SK-N-SH treated with all-trans-retinoic acid at 6 μM for 48 hours (cell line): ENCODE measurements around the gene DGKI.
"Not testable (repeated sequence)": the region's sequence is repeated elsewhere in the genome, so short reads cannot be mapped to it uniquely, and the experiment has no call there.

Experiments used
- ARNTL ChIP-seq: fragments of 450-650 bp; formaldehyde crosslinking; IDR thresholded peaks from 2 replicates; pipeline ENCODE4 v1.5.0; 2020; ENCODE audit warnings: low read depth, mild to moderate bottlenecking, moderate library complexity, borderline replicate concordance
- CREB5 ChIP-seq: fragments of 250-450 bp; sonication (Bioruptor Pico); IDR thresholded peaks from 2 replicates; pipeline ENCODE4 v1.5.1; 2020; ENCODE audit warnings: low read depth, mild to moderate bottlenecking, moderate library complexity
- CSRNP3 ChIP-seq: fragments of 250-450 bp; sonication (Bioruptor Pico); IDR thresholded peaks from 2 replicates; pipeline ENCODE4 v1.5.1; 2021; ENCODE audit warnings: mild to moderate bottlenecking, moderate library complexity
- PATZ1 ChIP-seq: fragments of 250-450 bp; sonication (Bioruptor Pico); IDR thresholded peaks from 2 replicates; pipeline ENCODE4 v1.8.0; 2020; ENCODE audit warnings: mild to moderate bottlenecking, moderate library complexity, borderline replicate concordance
- POU6F1 ChIP-seq: fragments of 250-450 bp; sonication (Bioruptor Pico); IDR thresholded peaks from 2 replicates; pipeline ENCODE4 v1.8.0; 2021; ENCODE audit warnings: low read depth, mild to moderate bottlenecking, moderate library complexity, borderline replicate concordance
- RARB ChIP-seq: fragments of 250-450 bp; sonication (Bioruptor Pico); IDR thresholded peaks from 2 replicates; pipeline ENCODE4 v1.8.0; 2021; ENCODE audit warnings: mild to moderate bottlenecking, moderate library complexity
- SNAI2 ChIP-seq: fragments of 250-450 bp; sonication (Bioruptor Pico); IDR thresholded peaks from 2 replicates; pipeline ENCODE4 v1.5.0; 2020; ENCODE audit warnings: mild to moderate bottlenecking, moderate library complexity
- ZC3H10 ChIP-seq: fragments of 250-450 bp; sonication (Bioruptor Pico); IDR thresholded peaks from 2 replicates; pipeline ENCODE4 v1.5.1; 2021; ENCODE audit warnings: mild to moderate bottlenecking, moderate library complexity

GRCh38 chr7:137448572-137448971 is 398.2 kb downstream of the DGKI start:
- not testable (repeated sequence) for TF ChIP-seq ARNTL (CRISPR knock-in tag); PATZ1 (CRISPR knock-in tag); POU6F1 (CRISPR knock-in tag); ZC3H10 (CRISPR knock-in tag); RARB; CSRNP3; CREB5 (CRISPR knock-in tag); SNAI2 (CRISPR knock-in tag)
